ENCODE measurements around the gene FRRS1. TPM values are rescaled to one million over a fixed set of nuclear protein-coding genes. Genes with fewer than 3 reads are reported as not detected.
"Not testable (repeated sequence)": the region's sequence is repeated elsewhere in the genome, so short reads cannot be mapped to it uniquely, and the experiment has no call there.

FRRS1 gene
- total RNA-seq, 4 donors from 2014 or later, result 25.4 to 34.4 (median 30.5) TPM

GRCh38 chr1:99759518-99760160, 6.8 kb downstream of the FRRS1 start:
- peaks cover 62% of the 10 kb centered on the region for H3K4me1 ChIP-seq
- no peaks in the 10 kb centered on the region for H3K27me3 ChIP-seq
- H3K27ac ChIP-seq, result peak overlapping the region; percentile 14
- no peaks in the 10 kb centered on the region for H3K9me3 ChIP-seq
- TF ChIP-seq EP300 (IDR thresholded peaks at IDR 0.05), result no peak
- TF ChIP-seq CTCF (IDR thresholded peaks at IDR 0.05), result no peak
- no peak for TF ChIP-seq POLR2AphosphoS5 (IDR thresholded peaks at IDR 0.05)
- TF ChIP-seq POLR2A (IDR thresholded peaks at IDR 0.05), result no peak
- H3K36me3 ChIP-seq, result no peaks in the 10 kb centered on the region
- 91% methylated on average over 4 of the region's 4 CpGs for WGBS
- DNase-seq (ENCODE audit: low spot score in 2 of 2), result no peak
- no peak overlapping the region for H3K4me3 ChIP-seq

GRCh38 chr1:99758686-99759517, 7.5 kb downstream of the FRRS1 start:
- Histone ChIP-seq H3K4me1 (peaks cover 56% of the 10 kb centered on the region), H3K27ac (peak overlapping the region; percentile 14)
- not testable (repeated sequence) for DNase-seq (ENCODE audit: low spot score in 2 of 2); H3K9me3 ChIP-seq; H3K4me3 ChIP-seq; H3K27me3 ChIP-seq; H3K36me3 ChIP-seq
- 82% methylated on average over 8 of the region's 8 CpGs for WGBS

GRCh38 chr1:99758073-99758511, 8.3 kb downstream of the FRRS1 start:
- Histone ChIP-seq H3K36me3 (no peaks in the 10 kb centered on the region), H3K4me1 (peaks cover 49% of the 10 kb centered on the region), H3K4me3 (no peak overlapping the region), H3K27me3 (no peaks in the 10 kb centered on the region), H3K27ac (peak overlapping the region; percentile 54), H3K9me3 (no peaks in the 10 kb centered on the region)
- no peak for DNase-seq (ENCODE audit: low spot score in 2 of 2)
- no peak for TF ChIP-seq EP300 (IDR thresholded peaks at IDR 0.05)
- TF ChIP-seq CTCF (IDR thresholded peaks at IDR 0.05), result no peak
- TF ChIP-seq POLR2A (IDR thresholded peaks at IDR 0.05), result no peak
- TF ChIP-seq POLR2AphosphoS5 (IDR thresholded peaks at IDR 0.05), result no peak
- 5% methylated on average over 1 of the region's 1 CpG for WGBS

GRCh38 chr1:99756598-99756997, 9.8 kb downstream of the FRRS1 start:
- H3K4me1 ChIP-seq, result peaks cover 37% of the 10 kb centered on the region
- DNase-seq (ENCODE audit: low spot score in 2 of 2), result no peak
- WGBS, result 34% methylated on average over 3 of the region's 3 CpGs
- no peaks in the 10 kb centered on the region for H3K9me3 ChIP-seq
- no peaks in the 10 kb centered on the region for H3K27me3 ChIP-seq
- TF ChIP-seq EP300 (IDR thresholded peaks at IDR 0.05) (no peak), CTCF (IDR thresholded peaks at IDR 0.05) (no peak), POLR2AphosphoS5 (IDR thresholded peaks at IDR 0.05) (no peak), POLR2A (IDR thresholded peaks at IDR 0.05) (no peak)
- no peak overlapping the region for H3K4me3 ChIP-seq
- no peaks in the 10 kb centered on the region for H3K36me3 ChIP-seq
- peak overlapping the region; percentile 26 for H3K27ac ChIP-seq

- H3K4me1 ChIP-seq, result peaks cover 34% of the 10 kb centered on the region
- H3K27ac ChIP-seq, result no peak overlapping the region
- DNase-seq (ENCODE audit: low spot score in 2 of 2), result no peak
- H3K9me3 ChIP-seq, result no peaks in the 10 kb centered on the region
- TF ChIP-seq EP300 (IDR thresholded peaks at IDR 0.05) (no peak), CTCF (IDR thresholded peaks at IDR 0.05) (no peak), POLR2AphosphoS5 (IDR thresholded peaks at IDR 0.05) (no peak), POLR2A (IDR thresholded peaks at IDR 0.05) (no peak)
- no peak overlapping the region for H3K4me3 ChIP-seq
- WGBS, result 75% methylated on average over 2 of the region's 2 CpGs
- no peaks in the 10 kb centered on the region for H3K36me3 ChIP-seq
- no peaks in the 10 kb centered on the region for H3K27me3 ChIP-seq
Observed at GRCh38 chr1:99755664-99756063, 10.8 kb downstream of the FRRS1 start.

Measured in suprapubic skin (tissue), 4 donors.